Stimulated activated CD8-positive, alpha-beta memory T cell treated with anti-CD3 and anti-CD28 coated beads, Interleukin-15, amount 100 ng/mL, for 24 hours (primary cell): ENCODE results near the gene TSC1.

Experiments used
- DNase-seq: peaks from one replicate; pipeline ENCODE4 v3.0.0-alpha.2; 2020; ENCODE audit warnings: low read depth

Gene TSC1

DNA sequence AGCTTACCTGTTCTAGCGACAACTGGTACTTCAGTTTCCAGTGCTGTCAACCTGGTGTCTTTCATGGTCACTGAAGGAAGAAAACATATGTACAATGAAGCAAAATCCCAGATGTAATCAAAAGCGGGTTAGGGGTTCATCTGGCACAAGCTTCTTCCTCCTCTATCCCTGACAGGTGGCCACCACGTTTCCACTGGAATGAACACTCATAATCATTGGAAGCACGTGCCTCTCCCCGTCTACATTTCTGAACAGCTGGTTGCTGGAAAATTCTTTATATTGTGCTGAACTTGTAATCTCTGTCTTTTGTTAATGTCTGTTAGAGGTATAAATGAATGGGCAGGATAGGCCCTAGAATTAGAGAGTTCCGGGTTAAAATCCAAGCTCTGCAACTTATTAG lies 9.4 kb downstream of the TSC1 start:
- DNase-seq = no peak

- no peak for DNase-seq
These were observed 13.2 kb downstream of the TSC1 start for GRCh38 chr9:132931178-132931735.

DNA sequence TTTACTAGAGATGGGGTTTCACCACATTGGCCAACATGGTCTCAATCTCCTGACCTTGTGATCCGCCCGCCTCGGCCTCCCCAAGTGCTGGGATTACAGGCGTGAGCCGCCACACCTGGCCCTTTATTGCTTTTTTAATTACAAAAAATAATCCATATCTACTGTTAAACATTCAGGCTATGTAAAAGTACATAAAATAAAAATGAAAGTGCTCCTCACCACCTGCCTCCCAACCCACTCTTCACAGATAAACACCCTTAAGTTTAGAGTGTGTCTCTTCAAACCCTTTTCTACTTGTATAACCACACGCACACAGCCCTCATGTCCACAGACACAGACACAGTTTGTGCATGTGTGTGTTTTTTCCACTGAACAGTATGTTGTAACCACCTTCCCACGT lies 16.7 kb downstream of the TSC1 start:
- no peak for DNase-seq

GRCh38 chr9:132923346-132923902 lies 21.0 kb downstream of the TSC1 start:
- no peak for DNase-seq

DNA sequence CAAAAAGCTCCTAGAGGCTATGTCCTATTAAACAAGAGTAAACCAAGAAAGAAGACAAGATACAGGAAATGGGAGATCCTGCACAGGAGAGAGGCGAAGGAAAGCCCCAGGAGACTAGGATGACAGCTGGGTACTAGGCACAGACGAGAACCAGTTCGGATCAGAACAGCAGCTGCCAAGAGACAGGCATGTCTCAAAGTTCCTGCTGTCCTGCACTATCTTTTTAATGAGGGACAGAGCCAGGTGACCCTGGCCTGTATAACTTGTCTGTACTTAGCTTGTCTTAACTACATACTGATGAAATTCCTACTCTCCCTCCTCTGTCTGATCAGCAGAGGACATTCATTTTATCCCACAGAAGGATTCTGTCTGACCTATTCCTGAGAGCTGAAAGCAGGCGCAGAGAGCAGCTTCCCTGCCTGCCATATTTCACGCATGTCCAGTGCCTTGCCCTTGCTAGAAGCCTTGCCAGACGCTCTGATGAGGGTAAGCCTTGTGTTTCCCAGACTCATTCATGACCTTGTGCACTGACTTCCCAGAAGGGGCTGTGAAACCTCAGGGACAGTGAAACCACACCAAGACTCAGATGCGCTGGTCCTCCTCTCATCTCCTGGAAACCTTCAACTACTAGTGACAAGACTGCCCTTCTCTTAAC lies 24.7 kb downstream of the TSC1 start:
- no peak for DNase-seq

DNA sequence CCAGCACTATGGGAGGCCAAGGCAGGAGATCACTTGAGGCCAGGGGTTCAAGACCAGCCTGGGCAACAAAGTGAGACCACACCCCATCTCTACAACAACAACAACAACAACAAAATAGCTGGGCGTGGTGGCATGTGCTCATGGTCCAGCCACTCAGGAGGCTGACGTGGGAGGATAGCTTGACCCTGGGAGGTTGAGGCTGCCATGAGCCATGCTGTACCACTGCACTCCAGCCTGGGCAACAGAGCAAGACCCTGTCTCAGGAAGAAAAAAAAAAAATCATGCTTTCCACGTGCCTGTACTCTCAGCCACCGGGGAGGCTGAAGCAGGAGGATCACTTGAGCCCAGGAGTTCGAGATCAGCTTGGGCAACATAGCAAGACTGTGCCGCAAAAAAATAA lies 29.5 kb downstream of the TSC1 start:
- no peak for DNase-seq

DNA sequence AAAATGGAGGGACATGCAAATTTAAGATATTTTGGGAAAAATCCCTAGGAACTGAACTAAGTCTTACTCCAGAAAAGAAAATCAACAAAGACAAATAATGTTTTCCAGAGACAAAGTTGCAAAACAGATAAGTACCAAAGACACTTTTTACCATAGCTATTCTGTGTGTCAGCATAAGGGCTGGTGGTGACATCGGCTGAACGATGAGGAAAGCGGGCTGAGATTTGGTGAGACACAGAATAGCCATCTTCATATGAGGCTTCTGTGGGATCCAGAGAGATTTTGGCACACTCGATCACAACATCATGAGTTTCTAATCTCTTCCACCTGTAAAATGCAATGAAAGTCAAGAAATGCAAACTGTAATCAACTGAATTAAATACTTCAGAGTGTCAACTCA lies 32.3 kb downstream of the TSC1 start:
- no peak for DNase-seq

DNA sequence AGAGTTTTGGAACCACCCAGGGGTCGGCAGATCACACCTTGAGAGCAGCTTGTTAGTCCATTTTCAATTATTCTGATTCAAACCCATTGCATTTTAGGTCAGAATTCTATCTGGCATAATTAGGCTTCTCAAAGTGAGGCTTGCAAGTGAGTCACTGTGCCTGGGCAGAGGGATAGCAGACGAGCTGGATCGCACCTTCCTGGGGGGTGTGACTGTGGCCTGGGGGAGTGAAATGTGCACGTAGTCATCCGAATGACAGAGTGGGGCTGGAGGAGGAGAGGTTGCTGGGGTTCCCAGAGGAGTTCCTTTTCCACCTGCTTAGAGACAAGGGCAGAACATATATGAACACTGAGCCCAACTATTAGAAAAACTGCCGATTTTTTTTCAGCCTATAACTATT lies 34.0 kb downstream of the TSC1 start:
- DNase-seq = no peak

DNA sequence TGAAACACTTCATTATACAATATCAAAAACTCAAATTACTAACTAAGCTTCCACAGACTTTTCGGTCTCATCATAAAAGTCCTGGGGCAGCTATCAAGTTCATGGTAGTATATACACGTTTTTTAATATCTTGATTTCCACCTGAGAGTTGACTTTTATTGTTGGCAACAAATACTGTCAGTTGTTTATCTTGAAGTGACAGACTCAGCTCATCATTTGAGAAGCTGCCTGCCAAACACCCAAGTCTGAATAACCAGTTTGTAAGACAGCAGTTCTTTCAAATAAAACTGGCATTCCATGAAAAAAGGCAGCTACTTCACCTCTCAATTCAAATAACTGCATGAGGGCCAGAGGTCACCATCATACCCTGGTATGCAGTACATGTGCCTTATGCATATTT lies 35.1 kb downstream of the TSC1 start:
- DNase-seq = no peak

DNA sequence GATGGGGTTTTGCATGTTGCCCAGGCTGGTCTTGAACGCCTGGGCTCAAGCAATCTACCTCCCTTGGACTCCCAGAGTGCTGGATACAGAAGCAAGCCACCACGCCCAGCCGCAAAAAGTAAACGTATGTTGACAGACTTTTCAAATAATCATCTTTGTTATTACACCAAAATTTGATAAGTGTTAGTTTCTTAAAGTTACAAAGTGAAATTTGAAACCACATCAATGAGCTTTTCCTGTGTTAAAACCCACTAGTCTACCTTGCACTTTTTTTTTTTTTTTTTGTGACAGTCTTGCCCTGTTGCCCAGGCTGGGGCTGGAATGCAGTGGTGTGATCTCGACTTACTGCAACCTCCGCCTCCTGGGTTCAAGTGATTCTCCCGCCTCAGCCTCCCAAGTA lies 35.8 kb downstream of the TSC1 start:
- no peak for DNase-seq

GRCh38 chr9:132905726-132906125 lies 38.7 kb downstream of the TSC1 start:
- no peak for DNase-seq

DNA sequence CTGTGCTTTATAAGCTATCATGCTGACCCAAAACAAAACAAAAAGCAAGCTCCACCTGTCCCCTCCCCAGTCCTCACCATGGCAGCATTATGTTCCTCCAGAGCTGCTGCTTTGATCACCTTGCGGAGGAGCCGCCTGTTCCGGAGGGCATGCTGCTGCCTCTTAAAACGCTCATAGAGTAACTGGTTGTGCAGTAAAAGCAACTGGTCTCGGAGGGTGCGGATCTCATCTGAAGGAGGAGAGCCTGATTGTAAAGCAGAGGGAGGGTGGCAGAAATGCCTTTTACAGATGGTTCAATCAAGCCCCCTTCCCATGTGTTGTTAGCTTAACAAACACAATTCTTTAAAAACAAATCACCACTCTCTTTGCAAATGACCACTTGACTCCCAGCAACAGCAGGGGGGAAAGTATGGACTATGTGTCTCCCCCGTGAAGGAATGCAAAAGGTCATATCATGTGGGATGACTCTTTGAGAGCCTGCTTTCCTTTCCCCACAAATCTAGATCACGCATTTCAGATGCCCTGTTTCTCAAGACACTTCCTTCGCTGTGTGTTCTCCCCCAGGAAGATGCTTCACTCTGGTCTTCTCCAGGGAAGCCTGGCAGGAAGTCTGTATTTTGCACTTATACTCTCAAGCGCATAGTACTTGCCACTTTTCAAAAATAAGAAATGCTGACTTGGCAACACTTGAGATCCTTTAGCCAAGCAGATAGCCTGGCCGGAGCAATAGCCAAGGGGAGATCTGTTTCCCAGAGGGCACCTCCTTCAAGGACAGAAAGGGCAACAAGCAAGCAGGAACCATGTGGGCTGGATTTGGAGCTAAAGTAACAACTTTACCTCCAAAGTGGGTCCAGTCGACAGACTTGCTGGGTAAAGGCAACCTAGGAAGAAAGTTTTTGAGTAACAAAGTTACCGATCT lies 40.6 kb downstream of the TSC1 start:
- DNase-seq = no peak

GRCh38 chr9:132901858-132902831 lies 42.3 kb downstream of the TSC1 start:
- peak; percentile 43 for DNase-seq

DNA sequence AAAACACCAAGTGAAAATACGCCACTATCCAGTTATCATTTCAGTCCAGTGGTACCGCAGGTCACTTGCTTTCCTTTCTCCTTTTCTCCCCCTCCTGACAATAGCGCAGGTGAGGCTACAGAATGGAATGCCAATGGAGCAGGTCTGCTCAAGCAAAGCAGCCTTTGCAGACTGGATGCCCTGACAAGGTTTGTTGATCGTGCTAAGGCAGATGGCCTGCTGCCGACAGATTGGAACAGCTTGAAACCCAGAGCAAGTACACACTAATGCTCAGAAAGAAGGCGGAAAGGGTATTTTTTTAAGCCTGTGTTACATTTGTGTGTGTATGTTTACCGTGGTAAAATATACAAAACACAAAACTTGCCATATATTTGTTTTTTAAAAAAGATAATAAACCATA lies 46.4 kb downstream of the TSC1 start:
- DNase-seq = no peak

GRCh38 chr9:132896906-132897305 lies 47.5 kb downstream of the TSC1 start:
- no peak for DNase-seq

GRCh38 chr9:132896264-132896663 lies 48.2 kb downstream of the TSC1 start:
- no peak for DNase-seq

DNA sequence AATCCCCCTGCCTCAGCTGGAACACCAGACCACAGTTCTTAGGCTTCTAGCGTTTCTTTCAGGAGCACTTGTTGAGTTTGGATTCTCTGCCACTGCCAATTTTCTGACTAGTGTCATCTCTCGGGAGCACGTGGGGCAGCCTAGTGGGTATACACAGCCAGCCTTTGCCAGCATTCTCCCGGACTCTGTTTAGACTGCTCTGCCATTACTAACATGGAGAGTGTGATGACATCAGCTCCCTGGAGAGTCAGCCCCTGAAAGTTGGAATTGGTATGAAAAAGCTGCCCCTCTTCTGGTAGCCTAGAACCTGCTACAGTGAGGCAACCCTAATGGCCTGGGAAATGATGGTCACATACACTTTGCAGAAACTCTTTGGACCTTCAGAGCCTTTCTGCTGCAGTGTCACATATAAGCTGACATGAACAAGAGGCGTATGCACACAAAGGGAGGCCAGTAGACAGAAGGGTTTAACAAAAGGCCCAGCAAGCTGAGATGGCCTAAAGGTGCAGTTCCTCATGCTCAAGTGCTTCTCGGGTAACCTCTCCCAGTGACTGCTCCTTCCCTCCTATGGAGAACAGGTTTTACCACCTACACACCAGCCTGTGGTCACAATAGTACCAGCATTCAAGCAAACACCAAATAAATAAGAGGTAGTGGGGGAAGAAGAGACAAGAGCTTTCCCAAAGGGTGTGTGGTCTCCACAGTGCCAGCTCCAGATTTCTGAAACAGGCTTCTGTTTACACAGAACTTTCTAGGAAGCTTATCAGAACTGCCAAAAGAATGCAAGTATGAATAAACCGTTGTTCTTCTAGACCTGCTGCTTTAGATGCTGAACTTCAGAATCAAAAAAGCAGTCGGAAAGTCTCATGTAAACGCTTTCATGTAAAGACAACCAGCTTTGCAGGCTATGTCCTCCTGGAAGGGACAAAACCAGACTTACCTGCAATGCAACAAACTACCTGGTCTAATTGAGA lies 49.3 kb downstream of the TSC1 start:
- no peak for DNase-seq

GRCh38 chr9:132894346-132894745 lies 50.1 kb downstream of the TSC1 start:
- no peak for DNase-seq

GRCh38 chr9:132892400-132892799 lies 52.0 kb downstream of the TSC1 start:
- no peak for DNase-seq

DNA sequence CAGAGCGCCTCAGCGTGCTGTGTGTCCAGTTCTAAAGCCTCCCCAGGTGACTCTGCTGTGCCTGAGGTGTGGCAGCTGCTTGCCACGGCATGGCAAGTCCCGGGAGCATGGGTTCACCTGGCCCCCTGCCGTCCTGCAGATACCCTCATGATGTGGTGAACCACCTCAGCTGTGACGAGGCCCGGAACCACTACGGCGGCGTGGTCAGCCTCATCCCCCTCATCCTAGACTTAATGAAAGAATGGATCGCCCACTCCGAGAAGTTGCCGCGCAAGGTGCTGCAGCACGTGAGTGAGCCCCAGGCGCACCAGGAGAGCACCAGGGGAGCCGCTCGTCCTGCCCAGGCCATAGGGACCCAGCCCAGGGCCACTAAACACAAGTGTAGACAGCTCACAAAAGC lies 56.3 kb downstream of the TSC1 start:
- DNase-seq = no peak
